Body of pancreas (tissue), 4 donors: ENCODE data around the gene C15orf62.

ENCODE experiments used
- CTCF ChIP-seq, 7 experiments: fragments of 450-650 bp in 4 of 7; fragments of 200-600 bp in 3 of 7; sonication (generic) in 3 of 7; IDR thresholded peaks; one replicate each; pipeline ENCODE4 v1.5.1; 2016 to 2019; ENCODE audit warnings: antibody characterized with exemption in 7 of 7
- POLR2A ChIP-seq, 3 donors: fragments of 450-650 bp; IDR thresholded peaks; one replicate each; pipeline ENCODE4 v1.6.1; 2016; ENCODE audit warnings: antibody characterized with exemption in 3 of 3, mild to moderate bottlenecking in 2 of 3

GRCh38 chr15:40754574-40754882 lies 15.3 kb upstream of the C15orf62 start:
- TF ChIP-seq CTCF (IDR thresholded peaks at IDR 0.05): no peak
- no peak for TF ChIP-seq POLR2A (IDR thresholded peaks at IDR 0.05)
